ENCODE measurements around the gene EXD3.

Gene EXD3

DNA sequence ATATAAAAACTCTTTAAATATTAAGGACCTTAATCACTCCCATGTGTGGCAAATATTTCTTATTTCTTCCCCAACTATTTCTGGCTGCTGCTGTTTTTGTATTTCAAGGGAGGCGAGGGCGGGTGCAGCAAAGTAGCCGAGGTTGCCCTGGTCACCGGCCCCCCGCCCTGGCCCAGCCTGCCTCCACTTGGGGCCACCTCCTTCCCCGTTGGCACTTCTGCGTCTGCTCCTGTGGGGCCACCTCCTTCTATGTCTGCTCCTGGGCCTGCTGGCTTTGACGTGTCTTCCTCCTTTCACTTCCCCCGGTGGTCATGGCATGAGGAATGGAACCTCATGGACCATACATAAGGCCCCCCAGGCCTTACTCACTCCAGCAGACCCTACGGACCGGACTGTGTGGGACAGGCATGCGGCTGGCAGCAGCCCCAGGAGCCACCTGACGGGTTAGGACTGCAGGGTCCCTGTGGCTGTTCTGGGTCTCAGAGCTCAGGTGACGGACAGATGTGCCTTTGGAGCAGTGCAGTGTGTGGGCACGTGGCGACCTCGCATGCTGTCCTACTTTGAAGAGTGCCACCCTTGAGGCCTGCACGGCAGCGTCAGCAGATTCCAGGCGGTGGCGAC, 24.0 kb upstream of the EXD3 start:
- no peak for DNase-seq

DNA sequence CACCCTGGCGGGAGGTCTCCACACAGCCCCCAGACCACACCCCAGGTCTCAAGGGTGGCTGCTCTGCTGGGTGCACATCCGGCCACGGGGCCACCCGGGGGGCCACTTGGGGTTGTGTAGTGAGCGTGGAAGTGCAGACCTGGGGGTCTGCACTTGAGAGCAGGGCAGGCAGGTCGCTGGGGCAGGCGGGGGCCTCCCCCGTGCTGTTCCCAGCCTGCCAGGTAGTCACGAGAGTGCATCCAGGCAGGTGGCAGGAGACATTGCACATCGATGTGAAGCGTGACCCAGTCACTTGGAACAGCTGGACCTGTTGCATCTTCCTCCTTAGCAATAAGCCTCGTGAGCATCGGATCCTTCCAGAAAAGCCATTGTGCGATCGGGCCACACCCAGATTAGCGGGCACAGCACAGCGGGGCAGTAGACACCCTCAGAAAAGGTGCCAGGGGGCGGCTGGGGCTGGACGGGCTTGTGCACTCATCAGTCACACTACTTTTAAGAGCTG, 23.0 kb upstream of the EXD3 start:
- DNase-seq = no peak

DNA sequence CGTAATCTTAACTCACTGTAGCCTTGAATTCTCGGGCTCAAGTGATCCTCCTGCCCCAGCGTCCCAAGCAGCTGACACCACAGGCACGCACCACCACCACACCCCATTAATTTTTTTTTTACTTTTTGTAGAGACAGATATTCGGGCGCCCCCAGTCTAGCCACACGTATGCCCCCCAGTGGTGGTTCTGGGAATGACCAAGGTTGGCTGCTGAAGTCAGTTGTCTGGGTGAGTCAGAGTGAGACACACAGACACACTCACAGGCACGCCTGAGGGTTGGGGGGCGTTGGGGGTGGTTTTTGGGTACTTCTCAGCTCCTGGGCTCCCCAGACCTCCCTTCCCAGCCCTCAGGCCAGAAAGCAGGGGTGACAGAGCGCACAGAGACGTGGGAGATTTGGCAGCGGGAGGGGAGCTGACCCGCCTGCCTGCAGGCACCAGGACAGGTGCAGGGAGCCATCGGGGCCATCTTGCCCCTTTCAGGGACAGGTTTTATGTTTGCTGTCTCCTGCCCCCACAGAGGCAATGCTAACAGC, 22.4 kb upstream of the EXD3 start:
- DNase-seq = peak; percentile 68

DNA sequence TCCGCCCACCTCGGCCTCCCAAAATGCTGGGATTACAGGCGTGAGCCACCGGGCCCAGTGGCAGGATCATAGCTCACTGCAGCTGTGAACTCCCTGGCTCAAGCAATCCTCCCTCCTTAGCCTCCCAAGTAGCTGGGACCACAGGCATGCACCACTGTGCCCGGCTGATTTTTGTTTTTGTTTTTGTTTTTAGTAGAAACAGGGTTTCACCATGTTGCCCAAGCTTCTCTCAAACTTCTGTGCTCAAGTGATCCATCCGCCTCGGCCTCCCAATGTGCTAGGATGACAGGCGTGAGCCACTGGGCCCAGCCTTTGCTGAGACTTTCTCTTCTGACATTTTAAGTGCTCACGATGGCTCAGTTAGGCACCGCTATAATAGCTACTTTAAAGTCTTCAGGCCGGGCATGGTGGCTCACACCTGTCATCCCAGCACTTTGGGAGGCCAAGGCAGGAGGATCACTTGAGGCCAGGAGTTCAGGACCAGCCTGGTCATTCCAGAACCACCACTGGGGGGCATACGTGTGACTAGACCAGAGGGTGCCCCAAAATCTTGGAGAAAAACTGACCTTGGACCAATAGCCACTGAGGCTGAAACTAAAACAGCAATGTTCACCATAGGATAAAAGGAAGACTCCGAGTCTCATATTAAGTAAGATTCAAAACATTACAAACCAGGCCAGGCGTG, 21.3 kb upstream of the EXD3 start:
- no peak for DNase-seq

DNA sequence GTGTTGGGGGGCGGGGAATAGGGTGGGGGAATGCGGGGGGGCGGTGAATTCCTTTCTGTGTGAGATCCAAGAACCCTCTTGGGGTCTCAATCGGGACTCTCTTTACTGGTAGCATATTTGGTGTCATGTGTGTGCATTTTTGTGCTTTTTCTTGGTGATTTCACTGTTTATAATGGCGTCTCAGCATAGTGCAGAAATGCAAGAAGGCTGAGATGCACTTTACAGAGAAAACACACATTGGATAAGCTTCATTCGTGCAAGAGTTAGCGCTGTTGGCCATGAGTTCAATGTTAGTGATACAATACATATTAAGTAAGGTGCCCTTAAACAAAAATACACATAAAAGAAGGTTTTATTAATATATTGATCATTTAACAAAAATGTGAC, 19.0 kb upstream of the EXD3 start:
- DNase-seq = no peak

DNA sequence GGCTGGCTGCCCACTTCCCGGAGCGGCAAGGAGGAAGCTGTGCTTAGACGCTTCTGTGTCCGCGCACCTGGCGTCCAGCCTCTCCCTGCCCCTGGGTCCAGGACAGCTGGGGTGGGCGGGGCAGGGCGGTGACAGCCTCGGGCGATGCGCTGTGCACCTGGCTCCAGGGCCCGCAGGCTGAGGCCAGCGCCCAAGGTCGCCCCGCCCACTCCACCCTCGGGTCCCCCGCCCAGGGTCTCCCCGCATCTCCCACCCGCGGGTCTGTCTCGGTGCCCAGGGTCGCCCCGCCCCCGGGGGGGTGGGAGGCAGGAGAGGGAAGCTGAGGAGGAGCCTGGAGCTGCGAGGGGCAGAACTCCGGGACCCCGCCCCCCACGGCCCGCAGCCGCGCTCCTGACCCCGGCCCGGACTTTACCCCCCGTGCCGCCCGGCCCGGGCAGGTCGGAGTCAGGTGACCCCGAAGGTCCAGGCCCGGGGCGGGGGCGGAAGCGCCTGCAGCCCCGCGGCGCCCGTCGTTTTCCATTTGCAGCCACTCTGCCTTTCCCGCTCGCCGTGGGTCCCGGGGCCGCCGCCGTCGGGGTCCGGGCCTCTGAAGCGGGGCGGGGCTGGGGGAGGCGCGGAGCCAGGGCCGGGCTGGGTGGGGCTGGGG, 18.4 kb upstream of the EXD3 start, which contains the start of gene ENTPD8:
TSS of gene ENTPD8 (minus strand) at position 69 of the 646 bp plus-strand sequence. CDS start 3,072 bp downstream, outside the sequence.
- DNase-seq = peak; percentile 18

DNA sequence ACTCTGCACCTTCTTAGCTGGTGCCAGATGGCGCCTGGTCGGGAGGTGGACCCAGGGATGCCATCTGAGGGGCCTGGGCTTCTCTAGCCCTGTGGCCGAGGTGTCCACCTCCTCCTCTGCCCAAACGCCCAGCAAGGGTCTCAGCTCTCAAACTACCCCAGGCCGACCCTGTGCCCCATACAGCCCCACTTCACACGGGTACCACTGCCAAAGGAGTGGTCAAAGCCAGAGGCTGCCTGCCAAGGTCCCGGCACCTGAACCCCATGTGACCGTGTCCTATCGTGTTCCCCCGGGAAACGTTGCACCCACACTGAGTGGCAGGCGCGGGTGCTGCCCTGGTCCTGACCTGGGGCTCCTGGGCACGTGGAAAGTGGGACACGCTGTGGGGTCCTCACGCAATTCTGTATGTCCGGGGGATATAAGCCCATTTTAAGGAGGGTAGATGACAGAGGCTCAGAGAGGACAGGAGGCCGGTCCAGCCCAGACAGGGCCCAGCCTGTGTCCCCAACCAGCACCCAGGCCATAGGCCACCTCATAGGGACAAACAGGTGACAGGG, 16.3 kb upstream of the EXD3 start:
- no peak for DNase-seq

DNA sequence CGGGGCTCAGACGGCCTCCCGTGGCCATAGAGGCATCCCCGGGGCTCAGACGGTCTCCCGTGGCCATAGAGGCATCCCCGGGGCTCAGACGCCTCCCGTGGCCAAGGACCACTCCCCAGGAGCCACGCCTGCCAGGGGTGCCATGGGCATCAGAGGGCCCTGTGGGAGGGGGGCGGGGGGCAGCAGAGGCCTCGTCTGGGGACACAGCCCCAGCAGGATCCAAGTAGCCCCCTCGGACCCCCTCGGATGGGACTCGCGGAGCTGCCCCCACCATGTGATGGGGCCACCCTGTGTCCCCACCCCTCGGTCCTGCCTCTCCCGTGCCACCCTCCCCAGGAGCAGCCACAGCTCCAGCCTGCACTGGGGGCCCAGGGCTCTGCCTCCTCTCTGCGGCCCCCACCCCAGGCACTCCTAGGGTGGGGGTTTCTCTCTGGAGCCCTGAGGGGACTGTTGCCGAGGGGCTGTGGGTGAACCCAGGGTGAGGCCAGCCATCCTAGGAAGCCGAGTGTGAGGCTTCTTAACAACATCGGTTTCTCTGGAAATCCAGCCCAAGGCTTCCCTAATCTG, 15.7 kb upstream of the EXD3 start:
- DNase-seq = no peak

DNA sequence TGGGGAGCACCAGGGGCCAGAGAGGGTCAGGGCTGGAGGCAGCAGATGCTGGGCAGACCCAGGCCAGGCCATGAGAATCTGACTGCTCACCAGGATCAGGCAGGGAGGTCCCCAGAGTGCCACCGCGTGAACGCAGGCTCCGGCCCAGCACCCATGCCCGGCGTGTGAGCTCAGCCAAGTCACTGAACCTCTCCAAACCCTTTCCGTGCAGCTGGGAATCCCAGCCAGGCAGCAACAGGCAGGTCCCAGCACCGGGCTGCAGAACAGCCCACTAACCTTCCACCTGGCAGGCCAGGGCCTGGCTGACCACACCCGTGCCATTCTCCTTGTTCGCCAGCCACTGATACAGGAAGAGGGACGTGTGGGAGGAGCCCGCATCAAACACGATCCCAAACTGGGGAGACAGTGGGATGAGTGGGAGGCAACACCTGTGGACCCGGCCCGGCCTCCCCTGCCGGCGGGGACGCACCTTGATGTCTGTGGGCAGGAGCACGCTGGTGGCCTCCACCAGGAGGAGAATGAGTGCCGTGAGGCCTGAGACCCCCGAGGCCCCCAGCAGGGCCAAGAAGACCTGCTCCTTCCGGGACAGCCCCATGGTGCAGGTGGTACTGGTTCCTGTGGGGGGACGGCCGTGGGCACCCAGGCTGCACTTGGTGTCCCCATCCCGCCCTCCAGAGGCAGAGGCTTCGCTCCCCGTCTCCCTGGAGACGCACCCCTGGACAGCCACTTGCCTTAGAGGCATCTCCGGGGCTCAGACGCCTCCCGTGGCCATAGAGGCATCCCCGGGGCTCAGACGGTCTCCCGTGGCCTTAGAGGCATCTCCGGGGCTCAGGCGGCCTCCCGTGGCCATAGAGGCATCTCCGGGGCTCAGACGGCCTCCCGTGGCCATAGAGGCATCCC, 15.0 kb upstream of the EXD3 start:
- DNase-seq = no peak

DNA sequence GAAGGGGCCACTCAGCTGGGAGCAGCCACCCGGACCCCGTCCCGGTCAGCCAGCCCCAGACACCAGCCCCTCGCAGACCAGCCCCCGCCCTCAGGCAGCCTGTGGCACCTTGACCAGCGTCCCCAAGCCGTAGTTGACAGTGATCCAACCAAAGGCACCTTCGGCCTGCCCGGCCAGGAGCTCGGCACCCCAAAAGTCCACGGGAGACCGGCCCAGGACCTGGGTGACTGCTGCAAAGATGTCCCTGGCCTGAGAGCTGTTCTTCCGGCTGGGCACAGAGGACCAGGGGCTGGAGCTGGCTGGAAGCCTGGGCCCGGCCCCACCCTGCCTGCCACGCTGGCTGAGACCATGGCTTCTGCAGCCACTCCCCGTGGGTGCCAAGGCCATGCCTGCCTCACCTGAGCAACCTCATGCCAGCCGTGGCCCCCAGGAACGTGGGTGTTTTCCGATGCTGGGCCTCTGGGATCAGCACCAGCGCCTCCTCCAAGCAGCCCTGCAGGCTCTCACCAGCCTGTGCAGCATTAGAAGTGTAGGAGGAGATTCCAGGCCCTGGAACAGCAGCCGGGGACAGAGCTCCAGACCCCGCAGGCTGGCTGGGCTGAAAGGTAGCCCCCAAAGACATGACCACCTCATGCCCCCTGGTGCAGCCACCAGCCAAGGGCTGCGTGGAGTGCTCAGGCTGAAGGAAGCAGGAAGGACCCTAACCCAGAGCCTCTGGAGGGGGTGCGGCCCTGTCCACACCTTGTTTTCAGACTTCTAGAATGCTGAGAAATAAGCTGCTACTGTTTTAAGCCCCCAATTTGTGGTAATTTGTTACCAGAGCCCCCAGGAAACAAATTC, 14.0 kb upstream of the EXD3 start:
- DNase-seq = no peak

DNA sequence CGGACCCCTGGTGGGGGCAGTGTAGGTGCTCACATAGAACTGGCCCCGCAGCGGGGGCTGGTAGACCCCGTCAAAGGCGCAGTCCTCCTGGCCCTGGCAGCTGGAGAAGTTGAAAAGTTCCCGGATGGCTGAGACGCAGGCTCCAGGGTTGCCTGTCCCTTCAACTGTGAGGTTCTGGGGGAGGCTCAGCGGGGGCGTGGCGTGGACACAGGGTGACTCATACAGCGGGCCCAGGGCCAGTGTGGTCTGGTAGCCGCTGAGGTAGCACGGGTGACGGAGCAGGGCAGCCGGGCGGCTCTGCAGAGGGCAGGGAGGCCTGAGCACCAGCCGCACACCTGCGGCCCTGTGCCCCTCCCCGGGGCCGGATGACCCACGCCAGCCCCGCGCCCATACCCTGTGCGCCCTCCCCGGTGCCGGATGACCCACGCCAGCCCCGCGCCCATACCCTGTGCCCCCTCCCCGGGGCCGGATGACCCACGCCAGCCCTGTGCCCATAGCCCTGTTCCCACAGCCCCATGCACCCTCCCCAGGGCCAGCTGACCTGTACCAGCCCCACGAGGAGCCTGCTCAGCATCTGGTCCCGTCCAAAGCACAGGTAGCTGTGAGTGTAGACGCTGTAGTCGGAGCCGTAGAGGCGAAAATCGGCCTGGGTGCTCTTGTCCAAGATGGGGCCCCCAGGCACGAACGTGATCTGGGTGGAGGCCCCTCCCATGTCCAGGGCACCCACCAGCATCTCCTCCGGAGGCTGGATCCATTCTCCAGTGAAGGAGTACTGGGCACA, 13.2 kb upstream of the EXD3 start:
- DNase-seq = peak; percentile 80

DNA sequence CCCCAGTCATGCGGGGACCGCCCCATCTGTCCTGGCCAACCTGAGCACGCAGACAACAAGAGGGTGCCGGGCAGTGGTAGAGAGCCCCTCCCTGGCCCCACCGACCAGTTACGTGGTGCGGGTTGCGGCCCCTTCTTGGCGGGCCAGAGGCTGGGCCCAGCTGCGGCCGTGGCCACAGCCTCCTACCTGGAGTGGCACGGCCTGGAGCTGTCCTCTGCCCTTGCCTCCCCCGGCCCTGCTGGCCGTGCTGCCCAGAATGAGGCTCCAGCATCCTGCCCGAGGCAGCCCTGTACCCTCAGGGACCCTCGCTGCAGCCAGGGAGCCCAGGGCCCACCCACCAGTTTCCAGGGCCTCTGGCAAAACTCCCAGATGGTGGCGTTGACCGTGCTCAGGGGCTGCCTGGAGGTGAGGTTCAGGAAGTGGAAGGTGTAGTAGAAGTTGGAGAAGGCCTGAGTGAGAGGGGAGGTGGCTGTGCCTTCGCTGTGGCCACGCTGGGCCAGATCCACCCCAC, 12.5 kb upstream of the EXD3 start:
- DNase-seq = no peak

DNA sequence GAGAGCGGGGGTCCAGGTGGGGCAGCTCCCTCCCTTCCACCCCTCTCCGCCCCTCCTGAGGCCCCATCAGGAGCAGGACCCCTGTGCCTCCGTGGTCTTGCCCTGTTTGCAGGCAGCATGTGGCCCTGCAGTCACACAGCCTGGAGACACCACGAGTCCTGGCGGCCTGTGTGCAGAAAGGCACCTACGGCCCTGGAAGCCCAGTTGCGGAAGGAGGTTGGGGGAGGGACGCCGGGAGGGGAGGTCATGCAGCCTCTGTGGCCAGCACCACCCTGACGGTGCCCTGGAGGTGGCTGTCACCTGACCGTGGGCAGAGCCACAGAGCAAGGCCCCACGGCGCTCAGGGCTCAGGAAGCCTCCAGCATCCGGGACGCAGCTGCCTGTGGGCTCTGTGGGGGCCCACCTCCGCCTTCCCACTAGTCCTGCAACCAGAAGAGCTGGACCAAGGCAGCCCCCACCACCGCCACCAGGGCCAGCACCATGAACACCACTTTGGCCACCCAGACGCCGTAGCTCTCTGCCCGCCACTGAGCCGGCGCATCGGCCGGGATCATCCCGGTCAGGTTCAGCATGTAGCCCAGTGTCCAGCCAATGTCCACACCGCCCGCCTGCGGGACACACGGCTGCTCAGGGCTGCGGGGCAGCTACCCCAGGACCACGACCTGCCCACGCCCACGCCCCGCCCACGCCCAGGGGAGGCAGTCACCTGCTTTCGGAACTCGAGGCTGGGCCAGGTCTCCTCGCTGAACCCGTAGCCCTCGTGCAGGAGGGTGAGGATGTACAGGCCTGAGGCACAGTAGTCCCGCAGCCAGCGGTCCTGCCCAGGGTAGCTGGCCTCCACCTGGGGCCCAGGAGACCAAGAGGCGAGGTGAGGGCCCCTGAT, 11.8 kb upstream of the EXD3 start:
- DNase-seq = no peak

DNA sequence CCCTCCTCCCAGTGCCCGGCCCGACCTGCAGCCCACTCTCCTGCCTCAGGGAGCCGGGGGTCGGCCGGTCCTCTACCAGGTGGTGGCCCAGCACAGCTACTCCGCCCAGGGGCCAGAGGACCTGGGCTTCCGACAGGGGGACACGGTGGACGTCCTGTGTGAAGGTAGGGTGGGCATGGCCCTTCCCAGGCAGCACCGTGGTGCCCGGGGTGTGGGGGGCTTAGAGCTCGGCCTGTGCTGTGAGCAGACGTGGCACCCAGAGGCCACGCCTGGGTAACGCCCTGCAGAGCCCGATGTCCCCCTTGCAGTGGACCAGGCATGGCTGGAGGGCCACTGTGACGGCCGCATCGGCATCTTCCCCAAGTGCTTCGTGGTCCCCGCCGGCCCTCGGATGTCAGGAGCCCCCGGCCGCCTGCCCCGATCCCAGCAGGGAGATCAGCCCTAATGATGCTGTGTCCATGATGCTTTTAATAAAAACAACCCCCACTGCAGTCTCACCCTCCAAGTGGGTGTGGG, 11.0 kb upstream of the EXD3 start:
- no peak for DNase-seq

DNA sequence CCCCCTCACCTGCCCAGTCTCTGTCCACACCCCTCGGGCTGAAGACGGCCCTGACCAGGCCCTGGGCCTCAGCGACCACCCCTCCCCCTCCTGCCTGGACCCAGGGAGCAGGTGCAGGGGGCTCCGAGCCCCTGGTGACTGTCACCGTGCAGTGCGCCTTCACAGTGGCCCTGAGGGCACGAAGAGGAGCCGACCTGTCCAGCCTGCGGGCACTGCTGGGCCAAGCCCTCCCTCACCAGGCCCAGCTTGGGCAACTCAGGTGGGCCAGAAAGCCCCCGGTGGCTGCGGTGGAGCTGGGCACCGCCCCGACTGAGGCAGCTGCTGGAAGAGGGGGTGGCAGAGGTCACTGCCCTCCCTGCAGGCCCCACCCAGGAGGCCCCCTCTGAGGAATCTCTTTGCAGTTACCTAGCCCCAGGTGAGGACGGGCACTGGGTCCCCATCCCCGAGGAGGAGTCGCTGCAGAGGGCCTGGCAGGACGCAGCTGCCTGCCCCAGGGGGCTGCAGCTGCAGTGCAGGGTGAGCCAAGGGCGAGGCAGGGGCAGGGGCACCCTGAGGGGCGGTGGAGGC, 10.5 kb upstream of the EXD3 start:
- DNase-seq = no peak

DNA sequence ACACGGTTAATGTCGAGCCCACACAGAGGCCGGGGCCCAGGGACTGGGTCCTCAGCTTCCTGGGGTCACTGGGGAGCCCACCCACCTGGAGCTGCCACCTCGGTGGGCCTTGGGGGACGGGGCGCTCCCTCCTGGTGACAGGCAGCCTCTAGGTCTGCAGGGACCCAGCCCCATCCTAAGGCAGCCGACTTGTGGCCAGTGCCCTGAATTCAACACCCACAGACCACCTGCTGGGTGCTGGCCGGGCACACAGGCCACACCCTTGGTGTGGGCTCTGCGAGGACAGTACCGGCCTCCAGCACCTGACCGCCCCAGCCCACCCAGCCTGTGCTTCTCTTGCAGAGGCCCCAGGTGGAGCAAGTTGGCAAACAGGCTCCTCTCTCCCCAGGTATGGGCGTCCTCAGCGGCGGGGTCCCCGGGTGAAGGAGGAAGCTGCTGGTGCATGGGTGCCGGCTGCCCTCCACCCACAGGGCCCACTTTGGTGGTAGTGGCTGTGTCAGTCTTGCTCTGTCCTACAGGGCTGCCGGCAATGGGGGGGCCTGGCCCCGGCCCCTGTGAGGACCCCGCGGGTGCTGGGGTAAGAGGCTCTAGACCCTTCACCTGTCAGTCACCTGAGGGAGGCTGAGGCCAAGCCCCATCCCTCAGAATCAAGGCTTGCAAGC, 9.9 kb upstream of the EXD3 start:
- DNase-seq = no peak

DNA sequence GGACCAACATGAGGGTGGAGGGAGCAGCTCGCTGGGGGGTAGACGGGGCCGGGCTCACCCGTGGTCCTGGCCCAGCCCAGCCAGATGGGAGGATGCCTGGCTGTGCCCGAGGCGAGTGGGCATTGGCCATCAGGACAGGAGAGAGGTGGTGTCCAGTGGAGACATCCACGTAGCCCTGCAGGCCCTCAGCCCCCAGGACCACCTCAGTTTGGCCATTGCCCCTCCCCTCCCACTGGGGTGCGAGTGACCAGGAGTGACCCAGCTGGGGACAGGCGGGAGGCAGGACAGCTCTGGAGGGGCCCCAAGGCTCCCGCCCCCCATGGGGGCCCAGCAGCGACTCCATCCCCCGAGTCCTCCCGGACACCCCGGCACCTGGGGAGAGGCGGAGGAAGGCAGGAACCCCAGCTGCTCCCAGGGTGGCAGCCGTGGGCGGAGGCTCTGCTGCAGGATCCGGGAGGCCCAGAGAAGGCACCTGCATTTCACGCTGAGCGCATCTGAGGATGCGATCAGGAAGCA, 8.5 kb upstream of the EXD3 start:
- DNase-seq = no peak

All from NCI-H226 (cell line).